Activated T-cell treated with anti-CD3 and anti-CD28 coated beads, Interleukin-2, amount 50 U/mL, for 4 hours (primary cell): ENCODE data around the gene MOCS1. TPM values are rescaled to one million over a fixed set of nuclear protein-coding genes. Genes with fewer than 3 reads are reported as not detected.

Experiments
- ATAC-seq, 2 donors: fragments of 200-7000 bp; cut with Tn5 transposase; one replicate each; pipeline ENCODE4 v1.10.0; 2021
- DNase-seq: peaks from one replicate; pipeline ENCODE4 v3.0.0-alpha.2; 2020
- H3K27me3 Mint-ChIP-seq: one replicate; pipeline ENCODE4 v1.8.0; 2021; ENCODE audit warnings: low read depth, mixed read lengths
- H3K36me3 Mint-ChIP-seq: one replicate; pipeline ENCODE4 v1.8.0; 2022; ENCODE audit warnings: mixed read lengths; ENCODE audit not compliant: insufficient read depth
- H3K4me1 Mint-ChIP-seq: one replicate; pipeline ENCODE4 v1.8.0; 2021; ENCODE audit warnings: low read depth, mixed read lengths
- H3K4me3 Mint-ChIP-seq: one replicate; pipeline ENCODE4 v1.8.0; 2021; ENCODE audit warnings: mild to moderate bottlenecking, moderate library complexity, mixed read lengths
- H3K9me3 Mint-ChIP-seq: one replicate; pipeline ENCODE4 v1.8.0; 2021; ENCODE audit warnings: mixed read lengths
- total RNA-seq, 3 donors: library from RNA; stranded (reverse); gene quantifications; one replicate each; pipeline ENCODE4 v1.2.1, GENCODE V29; 2021

Gene MOCS1
- total RNA-seq, 3 donors from 2014 or later: 0.71 to 1.2 (median 0.98) TPM

- Mint-ChIP-seq H3K27me3 (peaks cover 22% of the 10 kb centered on the region), H3K9me3 (peaks cover 3% of the 10 kb centered on the region), H3K36me3 (no peaks in the 10 kb centered on the region), H3K4me3 (no peak overlapping the region), H3K4me1 (no peaks in the 10 kb centered on the region)
- DNase-seq (no peak), ATAC-seq (no peak)
These were observed 26.9 kb upstream of the MOCS1 start for GRCh38 chr6:39961178-39961577.

DNA sequence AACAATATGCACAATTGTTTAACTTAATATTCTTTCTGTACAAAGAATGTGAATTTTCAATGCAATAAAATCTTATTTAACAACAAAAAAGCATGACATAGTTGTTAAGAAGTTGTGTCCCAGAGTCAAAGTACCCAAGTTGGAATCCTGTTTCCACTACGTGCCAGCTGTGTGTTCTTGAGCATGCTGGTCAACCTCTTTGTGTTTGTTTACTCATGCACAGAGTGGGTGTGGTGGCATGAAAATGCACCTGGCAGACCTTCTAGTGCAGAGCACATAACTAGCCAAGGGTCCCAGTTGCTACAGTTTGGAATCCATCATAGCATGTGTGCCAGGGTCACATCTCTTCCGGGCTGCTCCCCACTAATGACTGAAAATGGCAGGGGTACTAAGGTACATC, 24.7 kb upstream of the MOCS1 start:
- ATAC-seq: no peak
- H3K27me3 Mint-ChIP-seq: peaks cover 22% of the 10 kb centered on the region
- no peak overlapping the region for H3K4me3 Mint-ChIP-seq
- H3K36me3 Mint-ChIP-seq: no peaks in the 10 kb centered on the region
- no peak for DNase-seq
- no peaks in the 10 kb centered on the region for H3K4me1 Mint-ChIP-seq
- peaks cover 8% of the 10 kb centered on the region for H3K9me3 Mint-ChIP-seq

DNA sequence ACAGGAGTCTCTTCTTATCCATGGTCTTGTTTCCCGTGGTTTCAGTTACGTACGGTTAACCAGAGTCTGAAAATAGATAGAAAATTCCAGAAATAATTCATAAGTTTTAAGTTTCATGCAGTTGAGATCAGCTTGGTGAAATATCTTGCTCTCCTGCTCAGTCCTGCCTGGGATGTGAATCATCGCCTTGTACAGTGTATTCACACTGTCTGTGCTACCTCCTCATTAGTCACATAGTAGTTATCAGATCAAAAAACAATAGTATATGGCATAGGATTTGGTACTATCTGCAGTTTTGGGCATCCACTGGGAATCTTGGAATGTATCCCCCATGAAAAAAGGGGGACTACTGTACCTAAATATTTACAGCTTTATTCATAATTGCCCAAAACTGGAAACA, 22.7 kb upstream of the MOCS1 start:
- Mint-ChIP-seq H3K36me3 (no peaks in the 10 kb centered on the region), H3K9me3 (peaks cover 8% of the 10 kb centered on the region), H3K4me3 (no peak overlapping the region), H3K4me1 (no peaks in the 10 kb centered on the region), H3K27me3 (peaks cover 14% of the 10 kb centered on the region)
- ATAC-seq (no peak), DNase-seq (no peak)

GRCh38 chr6:39953076-39953618, 18.9 kb upstream of the MOCS1 start:
- Mint-ChIP-seq H3K4me3 (no peak overlapping the region), H3K36me3 (no peaks in the 10 kb centered on the region), H3K9me3 (peaks cover 5% of the 10 kb centered on the region), H3K4me1 (no peaks in the 10 kb centered on the region), H3K27me3 (peaks cover 4% of the 10 kb centered on the region)
- ATAC-seq (no peak), DNase-seq (no peak)

- no peaks in the 10 kb centered on the region for H3K4me1 Mint-ChIP-seq
- H3K27me3 Mint-ChIP-seq: peaks cover 5% of the 10 kb centered on the region
- no peaks in the 10 kb centered on the region for H3K36me3 Mint-ChIP-seq
- H3K9me3 Mint-ChIP-seq: peaks cover 5% of the 10 kb centered on the region
- ATAC-seq (no peak), DNase-seq (no peak)
- no peak overlapping the region for H3K4me3 Mint-ChIP-seq
These were observed 17.9 kb upstream of the MOCS1 start for GRCh38 chr6:39952167-39952566.

DNA sequence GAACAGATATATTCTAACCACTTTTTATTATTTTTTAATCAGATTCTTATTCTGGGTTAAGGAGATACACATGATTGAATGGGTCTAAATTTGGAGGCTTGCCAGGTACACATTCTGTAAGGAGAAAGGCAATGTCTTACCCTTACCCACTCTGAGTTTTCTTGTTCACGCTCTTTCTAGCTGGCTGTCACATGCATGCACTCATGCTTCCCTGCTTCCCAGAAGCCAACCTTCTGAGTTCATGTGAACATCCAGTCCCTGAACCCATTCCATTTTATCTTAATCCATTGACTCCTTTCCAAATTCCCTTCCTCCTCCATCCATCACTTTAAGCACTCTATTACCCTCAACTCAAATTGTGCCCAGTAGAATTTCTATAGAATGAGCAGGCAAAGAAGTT, 17.5 kb upstream of the MOCS1 start:
- ATAC-seq (no peak), DNase-seq (no peak)
- no peaks in the 10 kb centered on the region for H3K4me1 Mint-ChIP-seq
- no peak overlapping the region for H3K4me3 Mint-ChIP-seq
- H3K27me3 Mint-ChIP-seq: peaks cover 5% of the 10 kb centered on the region
- H3K9me3 Mint-ChIP-seq: peaks cover 5% of the 10 kb centered on the region
- no peaks in the 10 kb centered on the region for H3K36me3 Mint-ChIP-seq

DNA sequence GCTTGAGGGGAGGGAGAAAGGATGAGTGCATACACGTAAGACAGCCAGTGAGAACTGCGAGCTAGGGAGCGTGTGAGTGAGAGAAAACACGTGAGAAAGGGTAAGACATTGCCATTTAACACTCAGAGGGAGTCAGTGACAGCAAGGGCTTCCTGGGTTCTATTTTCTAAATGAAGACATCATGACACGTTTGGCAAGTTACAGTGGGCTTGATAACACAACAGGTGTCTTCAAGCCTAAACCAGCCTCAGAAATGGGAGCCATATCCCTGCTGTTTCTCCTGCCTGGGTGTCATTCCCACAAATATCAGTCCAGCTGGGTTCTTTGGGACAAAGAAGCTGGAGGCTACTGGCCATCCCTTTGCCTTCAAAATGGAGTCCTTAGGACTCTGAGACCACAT, 16.9 kb upstream of the MOCS1 start:
- H3K4me1 Mint-ChIP-seq: no peaks in the 10 kb centered on the region
- no peak for ATAC-seq
- no peak for DNase-seq
- peaks cover 5% of the 10 kb centered on the region for H3K9me3 Mint-ChIP-seq
- peaks cover 7% of the 10 kb centered on the region for H3K27me3 Mint-ChIP-seq
- H3K36me3 Mint-ChIP-seq: no peaks in the 10 kb centered on the region
- H3K4me3 Mint-ChIP-seq: no peak overlapping the region

GRCh38 chr6:39950125-39950720, 16.0 kb upstream of the MOCS1 start:
- Mint-ChIP-seq H3K36me3 (no peaks in the 10 kb centered on the region), H3K27me3 (peaks cover 7% of the 10 kb centered on the region), H3K4me3 (no peak overlapping the region), H3K9me3 (peaks cover under 1% of the 10 kb centered on the region), H3K4me1 (no peaks in the 10 kb centered on the region)
- ATAC-seq (no peak), DNase-seq (no peak)

DNA sequence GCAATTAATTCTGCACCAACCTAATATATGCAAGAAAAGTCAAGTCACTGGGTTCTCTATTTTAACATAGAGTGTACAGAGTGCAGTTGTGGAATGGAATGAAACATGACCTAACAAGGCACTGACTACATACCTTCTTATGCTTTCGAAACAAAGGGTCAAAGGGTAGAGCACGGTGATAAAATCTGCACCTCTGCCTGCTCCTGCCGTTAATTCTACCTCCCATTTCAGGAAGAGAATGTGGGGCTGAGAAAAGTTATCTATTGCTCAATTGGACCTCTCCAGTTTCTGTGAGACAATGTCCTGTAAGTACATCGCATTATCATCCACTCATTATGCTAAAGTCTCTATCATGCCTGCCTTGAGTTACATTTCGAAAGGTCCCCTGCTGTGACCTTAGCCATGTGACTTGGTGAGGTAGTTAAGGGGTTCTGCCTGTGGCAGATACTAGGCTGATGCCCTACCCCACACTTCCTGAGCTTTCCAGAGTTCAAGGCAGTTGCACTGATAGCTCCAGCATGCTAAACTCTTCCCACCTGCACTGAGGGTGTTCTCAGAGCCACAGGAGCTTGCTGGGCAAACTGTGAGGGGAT, 14.0 kb upstream of the MOCS1 start:
- DNase-seq (no peak), ATAC-seq (no peak)
- Mint-ChIP-seq H3K36me3 (no peaks in the 10 kb centered on the region), H3K4me3 (no peak overlapping the region), H3K4me1 (no peaks in the 10 kb centered on the region), H3K9me3 (no peaks in the 10 kb centered on the region), H3K27me3 (peaks cover 7% of the 10 kb centered on the region)

GRCh38 chr6:39947611-39948068, 13.4 kb upstream of the MOCS1 start:
- no peaks in the 10 kb centered on the region for H3K36me3 Mint-ChIP-seq
- H3K9me3 Mint-ChIP-seq: no peaks in the 10 kb centered on the region
- H3K4me3 Mint-ChIP-seq: no peak overlapping the region
- no peak for DNase-seq
- H3K27me3 Mint-ChIP-seq: peaks cover 7% of the 10 kb centered on the region
- no peak for ATAC-seq
- H3K4me1 Mint-ChIP-seq: no peaks in the 10 kb centered on the region

- DNase-seq (no peak), ATAC-seq (no peak)
- Mint-ChIP-seq H3K27me3 (peaks cover 7% of the 10 kb centered on the region), H3K4me3 (no peak overlapping the region), H3K36me3 (no peaks in the 10 kb centered on the region), H3K4me1 (no peaks in the 10 kb centered on the region), H3K9me3 (no peaks in the 10 kb centered on the region)
These were observed 11.4 kb upstream of the MOCS1 start for GRCh38 chr6:39945626-39946025.

DNA sequence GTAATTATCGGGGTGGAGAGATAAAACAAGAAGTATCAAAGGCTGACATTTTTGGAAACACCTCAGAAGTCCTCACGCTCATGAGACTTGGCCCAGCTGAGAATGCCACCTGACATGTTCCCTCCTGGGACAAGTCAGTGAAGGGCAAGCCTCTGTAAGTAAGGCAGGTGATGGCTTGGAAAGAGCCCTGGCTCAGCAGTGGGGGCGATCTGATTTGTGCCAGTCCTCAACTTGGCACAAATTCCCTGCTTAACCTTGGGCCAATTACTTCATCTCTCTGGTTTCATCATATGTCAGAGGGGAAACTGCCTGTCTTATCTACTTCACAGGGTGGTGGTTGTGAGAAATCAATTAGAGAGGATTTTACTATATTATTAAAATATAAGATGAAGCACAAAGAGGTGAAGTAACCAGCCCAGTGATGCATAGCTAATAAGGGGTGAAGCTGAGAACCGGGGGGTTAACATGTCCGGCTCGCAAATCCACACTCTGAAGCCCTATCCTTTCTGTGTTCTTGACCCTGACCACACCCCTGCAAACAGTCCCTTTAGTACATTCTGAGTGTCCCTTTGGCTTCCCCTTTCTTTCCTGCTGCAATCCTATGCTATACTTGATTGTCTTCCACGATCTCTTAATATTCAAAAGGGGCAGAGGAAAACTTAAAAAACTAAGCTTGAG, 8.8 kb upstream of the MOCS1 start:
- DNase-seq: no peak
- Mint-ChIP-seq H3K27me3 (peaks cover 10% of the 10 kb centered on the region), H3K4me3 (no peak overlapping the region), H3K4me1 (no peaks in the 10 kb centered on the region), H3K9me3 (no peaks in the 10 kb centered on the region), H3K36me3 (no peaks in the 10 kb centered on the region)
- ATAC-seq: no peak

DNA sequence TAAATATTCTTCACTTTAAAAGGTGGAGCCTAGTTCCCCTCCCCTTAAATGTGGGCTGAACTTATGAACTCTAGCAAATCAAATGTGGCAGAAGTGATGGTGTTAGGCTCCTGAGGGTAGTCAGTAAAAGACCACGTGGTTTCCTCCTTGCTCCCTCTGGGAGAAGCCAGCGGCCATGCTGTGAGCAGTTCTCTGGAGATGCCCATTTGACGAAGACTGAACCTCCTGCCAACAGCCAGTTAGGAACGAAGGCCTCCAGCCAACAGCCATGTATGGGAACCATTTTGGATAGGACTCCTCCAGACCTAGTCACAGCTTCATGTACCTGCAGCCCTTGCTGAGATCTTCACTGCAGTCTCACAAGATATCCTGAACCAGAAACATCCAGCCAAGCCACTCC, 7.6 kb upstream of the MOCS1 start:
- Mint-ChIP-seq H3K9me3 (no peaks in the 10 kb centered on the region), H3K36me3 (no peaks in the 10 kb centered on the region), H3K4me1 (no peaks in the 10 kb centered on the region), H3K27me3 (peaks cover 9% of the 10 kb centered on the region), H3K4me3 (no peak overlapping the region)
- DNase-seq: no peak
- no peak for ATAC-seq

- no peak overlapping the region for H3K4me3 Mint-ChIP-seq
- DNase-seq (no peak), ATAC-seq (no peak)
- no peaks in the 10 kb centered on the region for H3K4me1 Mint-ChIP-seq
- no peaks in the 10 kb centered on the region for H3K9me3 Mint-ChIP-seq
- no peaks in the 10 kb centered on the region for H3K36me3 Mint-ChIP-seq
- peaks cover 10% of the 10 kb centered on the region for H3K27me3 Mint-ChIP-seq
These were observed 6.9 kb upstream of the MOCS1 start for GRCh38 chr6:39941138-39941537.
